MG63 (cell line): ENCODE data around the gene HECTD2. TPM values are rescaled to one million over a fixed set of nuclear protein-coding genes. Genes with fewer than 3 reads are reported as not detected.
A peak's percentile ranks its signal among the peaks of the same experiment; 100 is the strongest.
"Not testable (repeated sequence)": the region's sequence is repeated elsewhere in the genome, so short reads cannot be mapped to it uniquely, and the experiment has no call there.

ENCODE experiments used
- DNase-seq: peaks from one replicate; pipeline ENCODE4 v3.0.0-alpha.2; 2020
- H3K27me3 ChIP-seq: fragments of 250-450 bp; sonication (Bioruptor Pico); 2 replicates; pipeline ENCODE4 v1.5.1; 2020; ENCODE audit warnings: mild to moderate bottlenecking, moderate library complexity
- H3K36me3 ChIP-seq: fragments of 250-450 bp; sonication (Bioruptor Pico); 2 replicates; pipeline ENCODE4 v1.5.1; 2020; ENCODE audit warnings: mild to moderate bottlenecking, moderate library complexity
- H3K4me3 ChIP-seq: fragments of 250-450 bp; sonication (Bioruptor Pico); 2 replicates; pipeline ENCODE4 v1.5.1; 2020; ENCODE audit warnings: mild to moderate bottlenecking, moderate library complexity
- H3K9me3 ChIP-seq: fragments of 250-450 bp; sonication (Bioruptor Pico); 2 replicates; pipeline ENCODE4 v1.5.1; 2020; ENCODE audit warnings: mild to moderate bottlenecking, moderate library complexity
- total RNA-seq: library from RNA; depleted of rRNA; stranded (reverse); fragments of >200 nt; shearing (Covaris generic); gene quantifications from 2 replicates; pipeline ENCODE4 v1.2.3, GENCODE V29; 2014; ENCODE audit warnings: low replicate concordance

Gene HECTD2
- total RNA-seq, 1 experiment from 2014 or later: 2.5 TPM

DNA sequence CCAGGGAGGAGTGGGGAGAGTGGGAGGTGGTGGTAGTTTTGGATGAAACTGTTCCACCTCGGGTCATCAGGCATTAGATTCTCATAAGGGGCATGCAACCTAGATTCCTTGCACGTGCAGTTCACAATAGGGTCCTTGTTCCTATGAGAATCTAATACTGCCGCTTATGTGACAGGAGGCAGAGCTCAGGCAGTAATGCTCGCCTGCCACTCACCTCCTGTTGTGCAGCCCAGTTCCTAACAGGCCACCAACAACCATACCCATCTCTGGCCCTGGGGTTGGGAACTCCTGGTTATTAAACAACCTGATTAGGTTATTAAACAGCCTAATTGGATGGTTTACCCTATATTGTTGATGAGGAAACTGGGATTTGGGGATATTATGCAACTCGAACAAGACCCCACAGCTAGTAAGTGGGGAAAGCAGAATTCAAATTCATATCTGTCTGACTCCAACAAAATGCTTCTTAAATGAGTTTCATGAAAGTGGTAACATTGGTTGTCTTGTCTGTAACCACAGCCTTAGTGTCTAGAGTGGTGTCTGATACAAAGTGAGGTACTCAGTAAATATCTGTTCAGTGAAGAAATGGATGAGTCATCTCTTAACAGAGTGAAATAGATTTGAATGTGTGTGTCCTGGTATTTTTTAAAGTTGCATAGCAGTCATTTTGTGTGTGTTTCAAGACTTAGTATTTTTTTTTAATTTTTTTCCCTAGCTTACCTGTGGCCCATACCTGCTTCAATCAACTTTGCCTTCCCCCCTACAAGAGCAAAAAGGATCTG, 101.6 kb downstream of the HECTD2 start:
- Histone ChIP-seq H3K36me3 (0 out of 2 replicates have a peak, but pooled peaks cover 6% of the 10 kb centered on the region), H3K27me3 (no peaks in the 10 kb centered on the region), H3K9me3 (no peaks in the 10 kb centered on the region), H3K4me3 (no peak overlapping the region)
- DNase-seq: no peak

DNA sequence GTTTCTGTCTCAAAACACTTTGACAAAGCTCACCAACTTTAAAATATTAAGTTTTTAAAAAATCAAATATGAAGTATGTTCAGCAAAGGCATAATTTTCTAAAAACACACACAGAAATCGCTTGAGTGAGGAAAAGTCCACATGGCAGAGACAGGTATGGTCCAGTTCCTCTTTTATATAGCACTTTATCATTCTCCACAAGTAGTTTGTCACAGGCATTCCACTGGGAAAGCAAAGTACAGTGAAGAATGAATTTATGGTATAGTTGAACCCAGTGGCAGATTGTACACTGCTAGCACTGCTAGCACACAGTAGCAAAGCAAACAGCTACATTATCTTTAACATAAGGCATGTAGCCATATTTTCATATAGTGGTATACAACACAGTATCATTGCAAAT, 102.3 kb downstream of the HECTD2 start:
- H3K4me3 ChIP-seq: no peak overlapping the region
- peaks cover 1% of the 10 kb centered on the region for H3K9me3 ChIP-seq
- H3K36me3 ChIP-seq: peaks cover 7% of the 10 kb centered on the region; the same call in 1 of the 2 replicates
- H3K27me3 ChIP-seq: no peaks in the 10 kb centered on the region
- DNase-seq: no peak

DNA sequence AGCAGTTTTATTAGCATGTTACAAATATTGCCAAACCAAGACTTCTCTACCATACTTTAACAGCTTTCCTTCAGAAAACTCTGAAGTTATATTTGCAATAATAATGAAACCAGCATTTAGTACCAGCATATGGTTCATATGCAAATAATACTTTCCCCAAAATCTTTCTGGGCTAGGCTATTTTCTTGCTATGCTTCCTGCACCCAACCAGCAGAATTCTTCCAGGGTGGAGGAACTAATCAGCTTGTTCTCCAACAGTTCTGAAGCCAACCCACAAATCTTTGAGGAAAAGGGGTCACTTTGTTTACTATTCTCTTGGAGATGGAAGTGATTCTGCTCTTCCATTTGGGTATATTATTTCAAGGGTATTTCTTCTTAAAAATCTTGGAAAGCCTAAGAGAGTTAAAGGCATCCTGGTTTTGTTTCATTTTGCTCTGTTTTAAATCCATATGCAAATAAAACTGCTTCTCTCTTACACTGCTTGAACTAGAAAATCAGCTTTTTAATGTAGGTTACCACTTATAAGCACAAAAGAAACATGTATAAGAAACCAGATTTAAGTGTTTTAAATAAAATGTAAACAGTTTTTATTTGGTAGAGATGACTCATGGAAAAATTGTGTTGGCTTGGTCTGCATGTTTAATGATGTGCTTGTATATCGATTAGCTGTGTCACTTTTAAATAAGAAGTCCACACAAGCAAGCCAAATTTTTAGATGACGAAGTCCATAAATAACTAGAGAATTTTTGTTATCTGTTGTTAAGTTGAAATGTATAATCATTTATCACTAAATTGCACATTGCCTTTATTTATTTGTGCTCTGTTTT, 103.7 kb downstream of the HECTD2 start:
- H3K9me3 ChIP-seq: peaks cover 9% of the 10 kb centered on the region
- no peak overlapping the region for H3K4me3 ChIP-seq
- DNase-seq: no peak

DNA sequence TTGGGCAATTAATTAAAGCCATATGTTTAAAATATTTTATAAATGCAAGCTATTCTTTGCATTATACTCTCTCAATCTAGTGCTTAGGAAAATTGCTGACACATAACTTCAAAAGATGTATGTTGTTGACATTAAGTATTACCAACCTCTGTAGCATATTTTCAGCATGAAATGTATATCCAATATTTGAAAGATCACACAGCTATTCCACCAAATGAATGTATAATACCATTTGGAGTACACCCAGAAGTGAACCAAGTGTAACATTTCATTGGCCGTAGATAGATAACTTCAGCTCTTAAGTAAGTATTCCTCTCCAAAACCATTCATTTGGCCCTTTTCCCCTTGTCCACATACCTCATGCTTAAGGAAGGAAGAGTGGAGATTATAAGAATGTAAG, 104.6 kb downstream of the HECTD2 start:
- H3K27me3 ChIP-seq: no peaks in the 10 kb centered on the region
- no peak for DNase-seq
- no peak overlapping the region for H3K4me3 ChIP-seq
- H3K36me3 ChIP-seq: peaks cover 12% of the 10 kb centered on the region; the same call in 1 of the 2 replicates
- peaks cover 9% of the 10 kb centered on the region for H3K9me3 ChIP-seq

More for the DNA sequence above, 103.7 kb downstream of the HECTD2 start:
- Histone ChIP-seq H3K27me3 (no peaks in the 10 kb centered on the region), H3K36me3 (peaks cover 12% of the 10 kb centered on the region; the same call in 1 of the 2 replicates)

DNA sequence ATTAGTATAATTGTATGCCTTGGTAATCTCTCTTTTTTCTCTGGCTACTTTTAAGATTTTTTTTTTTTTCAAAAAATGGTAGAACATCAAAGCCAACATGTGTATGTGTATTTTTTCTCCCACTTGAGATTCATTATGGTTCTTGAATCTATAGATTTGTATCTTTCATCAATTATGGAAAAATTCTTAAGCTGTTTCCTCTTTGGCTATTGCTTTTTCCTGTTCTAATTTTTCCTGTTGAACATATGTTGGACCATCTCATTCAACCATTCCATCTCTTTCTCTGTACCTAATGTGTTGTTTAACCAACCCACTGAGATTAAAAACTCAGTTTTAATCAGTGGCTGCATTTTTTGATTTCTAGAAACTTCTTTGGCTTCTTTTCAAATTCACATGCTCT, 107.2 kb downstream of the HECTD2 start:
- Histone ChIP-seq H3K4me3 (no peak overlapping the region), H3K9me3 (peaks cover 10% of the 10 kb centered on the region), H3K27me3 (no peaks in the 10 kb centered on the region), H3K36me3 (peaks cover 11% of the 10 kb centered on the region; the same call in 1 of the 2 replicates)
- DNase-seq: no peak

DNA sequence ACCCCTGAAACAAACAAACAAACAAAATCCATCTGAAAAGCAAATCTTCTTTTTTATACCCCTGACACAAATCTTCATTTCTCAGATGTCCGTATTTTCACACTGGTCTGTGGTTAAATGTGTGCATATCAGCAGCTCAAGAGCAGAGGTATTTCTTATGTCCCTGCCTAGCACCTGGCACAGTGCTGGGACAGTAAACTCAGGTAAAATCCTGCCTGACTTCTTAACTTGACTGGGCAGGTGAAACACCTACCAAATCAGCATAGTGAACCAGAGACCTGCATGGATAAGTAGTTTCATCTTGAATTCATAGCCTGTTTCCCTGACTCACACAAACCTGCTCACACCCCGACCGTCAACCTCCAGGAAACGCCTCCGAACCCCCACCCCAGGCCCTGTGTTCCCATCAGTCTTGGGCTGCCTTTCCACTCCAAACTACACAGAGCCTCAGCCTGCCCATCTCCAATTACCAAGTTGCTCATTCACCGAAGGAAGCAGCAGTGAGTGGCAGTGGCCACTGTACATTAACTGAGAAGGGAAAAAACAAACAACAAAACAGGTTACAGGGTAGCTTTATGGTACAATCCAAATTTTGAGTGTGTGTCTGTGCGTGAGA, 109.9 kb downstream of the HECTD2 start:
- DNase-seq: no peak
- Histone ChIP-seq H3K9me3 (peaks cover 13% of the 10 kb centered on the region), H3K27me3 (no peaks in the 10 kb centered on the region), H3K4me3 (no peak overlapping the region), H3K36me3 (peaks cover 8% of the 10 kb centered on the region; the same call in 1 of the 2 replicates)

DNA sequence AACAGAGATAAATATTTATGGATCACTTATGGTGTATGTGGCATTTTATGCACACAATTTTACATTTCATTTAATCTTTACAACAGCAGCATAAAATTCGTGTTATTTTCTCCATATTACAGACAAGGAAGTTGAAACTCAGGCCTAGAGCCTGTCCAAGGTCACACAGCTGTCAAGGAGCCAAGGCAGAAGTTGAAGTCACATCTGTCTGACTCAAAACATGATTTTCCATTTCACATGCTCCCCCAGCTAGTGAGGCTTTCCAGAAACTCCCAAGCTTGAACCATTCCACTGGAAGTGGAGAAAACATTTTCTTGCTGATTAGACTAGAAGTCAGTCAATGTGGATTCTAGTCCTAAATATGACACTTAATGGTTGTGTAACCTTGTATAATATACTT, 110.5 kb downstream of the HECTD2 start:
- Histone ChIP-seq H3K4me3 (no peak overlapping the region), H3K9me3 (peaks cover 13% of the 10 kb centered on the region), H3K36me3 (peaks cover 8% of the 10 kb centered on the region; the same call in 1 of the 2 replicates), H3K27me3 (no peaks in the 10 kb centered on the region)
- DNase-seq: no peak

DNA sequence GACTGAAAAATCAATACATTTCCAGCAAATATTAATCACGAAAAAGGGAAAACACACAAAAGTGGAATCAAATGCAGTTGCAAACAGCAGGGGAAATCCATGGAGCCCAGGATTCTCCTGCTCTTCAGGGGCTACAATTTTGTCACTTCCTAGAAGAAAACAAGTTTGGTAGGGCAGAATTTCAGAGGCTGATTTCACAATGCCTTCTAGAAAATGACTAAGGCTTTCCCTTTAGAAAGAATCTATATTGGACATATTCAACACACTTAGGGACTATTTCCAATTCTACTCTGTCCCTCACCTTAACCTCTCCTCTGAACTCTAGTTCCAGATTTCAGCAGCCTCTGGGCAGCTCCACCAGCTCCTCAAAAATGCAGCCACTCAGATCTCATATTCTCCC, 111.3 kb downstream of the HECTD2 start:
- H3K9me3 ChIP-seq: peaks cover 13% of the 10 kb centered on the region
- DNase-seq: no peak

DNA sequence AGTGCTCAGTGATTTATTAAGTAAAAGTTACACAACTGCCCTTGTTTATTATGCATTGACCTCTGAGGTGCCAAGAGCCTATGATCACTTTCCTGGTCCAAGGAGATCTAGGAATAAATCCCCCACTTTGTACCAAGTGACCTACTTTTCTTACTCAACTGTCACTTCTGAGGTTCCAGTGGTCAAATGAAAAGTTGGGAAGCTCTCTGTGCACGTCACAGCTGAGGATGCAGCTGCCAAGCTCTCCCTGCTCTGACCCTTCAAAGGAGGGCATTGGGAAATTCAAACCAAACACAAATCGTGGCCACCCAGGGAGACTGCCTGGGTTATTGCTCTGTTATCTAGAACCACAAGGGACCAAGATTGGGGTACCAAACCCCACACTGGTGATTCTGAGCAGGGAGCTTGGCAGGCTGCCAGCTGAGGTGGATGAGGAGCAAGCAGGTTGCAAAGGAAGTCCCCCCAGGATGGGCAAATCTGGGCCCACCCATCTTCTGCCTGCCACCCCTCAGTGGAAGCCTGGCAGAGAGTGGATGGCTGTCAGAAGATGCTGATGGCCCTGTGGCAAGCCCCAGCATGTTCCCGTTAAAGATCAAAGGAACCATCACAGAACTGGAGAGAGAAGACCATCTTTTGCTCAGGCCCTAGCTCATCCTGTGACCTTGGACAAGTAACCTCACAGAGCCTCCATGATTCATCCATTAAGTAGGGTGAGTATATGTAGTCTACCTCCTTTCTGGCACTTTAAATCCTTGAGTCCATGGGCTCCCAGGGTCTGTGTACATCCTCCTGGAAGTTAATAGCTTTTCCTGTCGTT, 116.0 kb downstream of the HECTD2 start:
- DNase-seq: no peak
- Histone ChIP-seq H3K27me3 (no peaks in the 10 kb centered on the region), H3K4me3 (no peak overlapping the region), H3K36me3 (no peaks in the 10 kb centered on the region), H3K9me3 (peaks cover 4% of the 10 kb centered on the region)

More for the DNA sequence above, 111.3 kb downstream of the HECTD2 start:
- Histone ChIP-seq H3K27me3 (no peaks in the 10 kb centered on the region), H3K36me3 (peaks cover 7% of the 10 kb centered on the region; the same call in 1 of the 2 replicates), H3K4me3 (no peak overlapping the region)

DNA sequence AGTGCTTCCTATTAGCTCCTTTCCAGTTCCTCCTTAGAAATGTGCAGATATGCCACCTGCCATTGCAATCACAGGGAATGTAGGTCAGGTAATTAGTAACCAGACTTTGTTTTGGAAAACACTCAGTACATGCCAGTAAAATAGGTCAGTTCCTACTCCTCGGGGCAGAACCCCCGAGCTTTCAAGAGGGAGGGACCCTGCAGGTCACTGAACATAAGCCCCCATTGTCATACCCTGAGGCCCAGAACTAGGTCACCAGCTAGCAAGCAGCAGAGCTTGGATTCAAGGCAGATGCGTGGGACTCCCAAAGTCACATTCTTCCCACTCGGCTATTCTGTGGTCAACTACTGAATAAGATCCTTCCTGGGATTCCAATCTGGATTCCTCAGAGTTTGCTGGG, 117.9 kb downstream of the HECTD2 start:
- H3K36me3 ChIP-seq: no peaks in the 10 kb centered on the region
- H3K27me3 ChIP-seq: no peaks in the 10 kb centered on the region
- no peaks in the 10 kb centered on the region; the same call in 1 of the 2 replicates for H3K9me3 ChIP-seq
- no peak overlapping the region for H3K4me3 ChIP-seq
- DNase-seq: no peak

DNA sequence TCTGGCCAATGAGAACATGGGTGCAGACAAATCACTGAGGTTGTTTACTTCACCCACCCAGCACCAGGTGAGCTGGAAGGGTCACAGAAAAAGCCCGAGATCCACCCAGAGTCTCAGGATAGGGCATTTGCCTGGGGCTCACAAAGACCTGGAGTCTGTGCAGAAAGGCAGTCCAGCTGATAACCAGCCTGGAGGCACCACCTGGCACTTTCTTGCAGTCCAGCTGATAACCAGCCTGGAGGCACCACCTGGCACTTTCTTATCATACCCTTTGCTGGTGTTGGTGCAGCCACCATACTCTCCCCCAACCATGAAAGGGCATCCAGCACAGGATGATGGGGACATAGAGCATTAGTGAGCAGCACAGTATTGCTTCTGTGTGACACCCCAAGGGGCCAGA, 118.6 kb downstream of the HECTD2 start:
- no peaks in the 10 kb centered on the region; the same call in 1 of the 2 replicates for H3K9me3 ChIP-seq
- DNase-seq: no peak
- no peak overlapping the region for H3K4me3 ChIP-seq
- H3K36me3 ChIP-seq: no peaks in the 10 kb centered on the region
- no peaks in the 10 kb centered on the region for H3K27me3 ChIP-seq

DNA sequence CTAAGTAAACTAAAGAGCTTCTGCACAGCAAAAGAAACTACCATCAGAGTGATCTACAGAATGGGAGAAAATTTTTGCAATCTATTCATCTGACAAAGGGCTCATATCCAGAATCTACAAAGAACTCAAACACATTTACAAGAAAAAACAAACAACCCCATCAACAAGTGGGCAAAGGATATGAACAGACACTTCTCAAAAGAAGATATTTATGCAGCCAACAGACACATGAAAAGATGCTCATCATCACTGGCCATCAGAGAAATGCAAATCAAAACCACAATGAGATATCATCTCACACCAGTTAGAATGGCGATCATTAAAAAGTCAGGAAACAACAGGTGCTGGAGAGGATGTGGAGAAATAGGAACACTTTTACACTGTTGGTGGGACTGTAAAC, 124.6 kb downstream of the HECTD2 start:
- not testable (repeated sequence) for H3K36me3 ChIP-seq, DNase-seq, H3K27me3 ChIP-seq, H3K4me3 ChIP-seq, H3K9me3 ChIP-seq

DNA sequence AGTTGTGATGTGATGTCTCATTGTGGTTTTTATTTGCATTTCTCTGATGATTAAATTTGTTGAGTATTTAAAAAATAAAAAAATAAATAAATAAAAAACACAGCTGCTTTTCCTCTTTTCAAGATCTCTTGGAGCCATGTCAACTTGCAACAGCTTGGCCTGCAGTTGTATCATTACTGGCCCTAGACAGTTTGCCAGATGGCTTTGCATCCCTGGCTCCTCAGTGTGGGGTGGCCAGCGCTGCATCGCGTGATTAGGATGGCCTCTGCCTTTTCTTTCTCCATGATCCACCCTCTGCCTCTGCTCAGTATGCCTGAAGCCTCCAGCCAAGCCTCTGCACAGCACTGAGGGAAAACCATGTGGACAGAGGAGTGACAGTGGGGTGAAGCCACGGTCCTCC, 126.0 kb downstream of the HECTD2 start:
- H3K27me3 ChIP-seq: no peaks in the 10 kb centered on the region
- H3K9me3 ChIP-seq: peaks cover 4% of the 10 kb centered on the region; the same call in 1 of the 2 replicates
- DNase-seq: peak; percentile 86
- no peaks in the 10 kb centered on the region for H3K36me3 ChIP-seq
- no peak overlapping the region for H3K4me3 ChIP-seq

DNA sequence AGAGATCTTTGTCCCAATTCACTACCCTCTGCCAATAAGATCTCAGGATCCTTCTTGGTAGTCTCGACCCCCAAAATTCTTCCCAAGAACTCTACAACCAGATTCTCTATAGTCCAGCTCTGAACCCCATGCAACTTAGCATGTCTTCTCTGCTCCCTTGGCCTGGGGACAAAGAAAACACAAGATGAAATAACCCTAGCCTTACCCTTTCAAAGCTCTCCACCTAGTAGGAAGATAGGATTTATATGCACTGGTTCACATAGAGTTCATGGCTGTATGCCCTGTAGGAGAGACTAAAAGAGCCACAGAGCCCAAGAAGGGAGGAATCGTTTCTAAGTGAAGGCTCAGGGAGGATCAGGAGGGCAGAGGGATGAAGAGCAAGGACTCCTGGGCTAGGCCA, 126.6 kb downstream of the HECTD2 start:
- H3K36me3 ChIP-seq: no peaks in the 10 kb centered on the region
- DNase-seq: peak; percentile 38
- H3K27me3 ChIP-seq: no peaks in the 10 kb centered on the region
- no peak overlapping the region for H3K4me3 ChIP-seq
- 0 out of 2 replicates have a peak, but pooled peaks cover 4% of the 10 kb centered on the region for H3K9me3 ChIP-seq

DNA sequence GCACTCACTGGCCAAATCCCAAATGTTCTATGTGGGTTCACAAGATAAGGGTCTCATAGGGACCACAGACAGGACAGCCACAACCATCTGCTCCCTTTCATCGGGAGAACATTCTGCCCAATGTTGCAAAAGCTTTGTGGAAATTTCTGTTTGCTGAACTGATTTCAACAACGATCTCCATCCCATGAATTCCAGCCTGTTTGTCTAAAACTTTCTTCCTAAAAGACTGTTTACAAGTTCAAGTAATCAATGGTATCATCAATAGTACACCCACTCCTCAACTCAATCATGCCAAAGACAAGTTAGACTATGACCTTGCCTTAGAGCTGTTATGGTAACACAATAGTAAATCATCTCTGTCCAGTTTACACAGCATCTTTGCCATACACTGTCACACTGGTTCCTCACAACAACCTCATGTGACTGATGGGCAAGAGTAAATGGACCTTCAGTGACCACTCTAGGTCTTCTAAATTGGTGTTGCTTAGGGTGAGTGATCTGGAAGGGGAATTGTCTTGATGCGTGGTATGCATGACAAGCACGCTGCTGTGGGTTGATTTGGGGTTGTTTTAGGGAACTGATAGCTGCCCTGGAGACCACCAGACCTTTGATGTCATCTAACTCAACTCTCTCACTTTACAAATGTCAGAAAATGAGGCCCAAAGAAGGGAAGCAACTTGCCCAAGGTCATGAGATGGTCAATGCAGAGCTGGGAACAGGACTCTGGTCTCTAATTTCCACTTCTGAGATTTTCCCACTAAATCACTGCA, 127.7 kb downstream of the HECTD2 start:
- H3K27me3 ChIP-seq: no peaks in the 10 kb centered on the region
- DNase-seq: no peak
- no peak overlapping the region for H3K4me3 ChIP-seq
- H3K36me3 ChIP-seq: no peaks in the 10 kb centered on the region
- H3K9me3 ChIP-seq: 0 out of 2 replicates have a peak, but pooled peaks cover 4% of the 10 kb centered on the region
